Activated naive CD8-positive, alpha-beta T cell treated with anti-CD3 and anti-CD28 coated beads, Interleukin-2, amount 10 ng/mL, durations not matched to agents 7 days and 5 days (primary cell): ENCODE results near the gene ANXA3. TPM values are rescaled to one million over a fixed set of nuclear protein-coding genes. Genes with fewer than 3 reads are reported as not detected.

Experiments
- ATAC-seq: fragments of 150-1000 bp; cut with Tn5 transposase; one replicate; pipeline ENCODE4 v1.10.0; 2021; ENCODE audit warnings: low read depth, moderate library complexity
- POLR2A ChIA-PET: fragments of 350-600 bp; sonication (Branson Sonifier 250); formaldehyde crosslinking; loops from one replicate; lab custom pipeline; 2021; ENCODE audit warnings: antibody characterized with exemption; lab: Charles Lee
- DNase-seq: peaks from one replicate; pipeline ENCODE4 v3.0.0; 2021
- H3K27ac Mint-ChIP-seq: one replicate; pipeline ENCODE4 v1.8.0; 2022; ENCODE audit warnings: mild to moderate bottlenecking, mixed read lengths
- H3K27me3 Mint-ChIP-seq: one replicate; pipeline ENCODE4 v1.8.0; 2022; ENCODE audit warnings: mild to moderate bottlenecking, moderate library complexity, mixed read lengths
- H3K36me3 Mint-ChIP-seq: one replicate; pipeline ENCODE4 v1.8.0; 2021; ENCODE audit warnings: mild to moderate bottlenecking, mixed read lengths
- H3K4me1 Mint-ChIP-seq: one replicate; pipeline ENCODE4 v1.8.0; 2021; ENCODE audit warnings: mixed read lengths
- H3K4me3 Mint-ChIP-seq: one replicate; pipeline ENCODE4 v1.8.0; 2022; ENCODE audit warnings: mild to moderate bottlenecking, moderate library complexity, mixed read lengths
- H3K9me3 Mint-ChIP-seq: one replicate; pipeline ENCODE4 v1.8.0; 2021; ENCODE audit warnings: mixed read lengths
- total RNA-seq, 2 experiments: library from RNA; stranded (reverse); gene quantifications; one replicate each; pipeline ENCODE4 v1.2.3, GENCODE V29; 2021

ANXA3 gene
- total RNA-seq, 2 experiments from 2014 or later: 5.1 to 5.6 TPM

DNA sequence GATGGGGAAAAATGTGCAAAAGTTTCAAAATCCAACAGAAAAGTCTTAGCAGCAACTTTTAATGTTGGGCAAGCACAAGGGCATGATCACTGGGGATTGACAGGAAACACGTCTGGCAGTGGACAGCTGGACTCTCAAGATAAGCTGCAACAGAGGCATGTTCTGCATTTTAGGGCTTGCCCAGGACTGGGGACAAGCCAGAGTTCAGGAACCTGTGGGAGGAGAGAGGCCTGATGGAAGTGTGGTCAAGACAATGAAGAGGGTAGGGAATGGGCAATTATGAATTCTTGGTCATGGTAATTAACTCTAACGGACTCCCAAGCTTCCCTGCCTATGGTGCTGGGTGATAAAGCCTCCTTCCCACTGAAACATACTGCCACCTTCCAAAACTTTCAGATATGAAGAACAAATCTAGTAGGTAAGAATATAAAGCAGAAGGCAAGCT lies 48.4 kb downstream of the ANXA3 start:
- Mint-ChIP-seq H3K27ac (no peak overlapping the region), H3K9me3 (no peaks in the 10 kb centered on the region), H3K4me3 (no peak overlapping the region), H3K27me3 (no peaks in the 10 kb centered on the region), H3K36me3 (peaks cover 22% of the 10 kb centered on the region), H3K4me1 (no peaks in the 10 kb centered on the region)
- DNase-seq (no peak), ATAC-seq (no peak)
- POLR2A ChIA-PET: no interaction called here

DNA sequence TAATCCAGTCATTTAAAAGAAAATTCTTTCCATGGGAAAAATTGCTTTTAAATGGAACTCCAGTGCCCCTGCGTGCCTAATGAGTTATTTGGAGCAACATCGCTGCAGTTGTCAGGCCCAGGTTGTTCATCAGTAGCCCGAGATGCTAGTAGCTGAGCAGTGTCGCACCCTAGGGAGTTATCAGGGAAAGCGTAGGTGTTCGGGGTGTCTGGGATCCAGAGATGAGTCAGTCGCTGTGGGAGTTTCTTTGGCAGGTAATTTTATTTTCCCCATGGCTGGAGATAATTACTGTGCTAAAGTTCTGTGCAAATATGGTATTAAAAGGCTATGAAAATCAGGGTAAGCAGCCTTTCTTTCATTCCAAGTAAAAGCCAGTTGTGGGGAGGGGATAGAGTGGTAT lies 49.4 kb downstream of the ANXA3 start:
- no peaks in the 10 kb centered on the region for H3K4me1 Mint-ChIP-seq
- peaks cover 22% of the 10 kb centered on the region for H3K36me3 Mint-ChIP-seq
- no peak overlapping the region for H3K27ac Mint-ChIP-seq
- H3K4me3 Mint-ChIP-seq: no peak overlapping the region
- H3K9me3 Mint-ChIP-seq: no peaks in the 10 kb centered on the region
- no peaks in the 10 kb centered on the region for H3K27me3 Mint-ChIP-seq
- POLR2A ChIA-PET: no interaction called here
- no peak for ATAC-seq
- DNase-seq: no peak

DNA sequence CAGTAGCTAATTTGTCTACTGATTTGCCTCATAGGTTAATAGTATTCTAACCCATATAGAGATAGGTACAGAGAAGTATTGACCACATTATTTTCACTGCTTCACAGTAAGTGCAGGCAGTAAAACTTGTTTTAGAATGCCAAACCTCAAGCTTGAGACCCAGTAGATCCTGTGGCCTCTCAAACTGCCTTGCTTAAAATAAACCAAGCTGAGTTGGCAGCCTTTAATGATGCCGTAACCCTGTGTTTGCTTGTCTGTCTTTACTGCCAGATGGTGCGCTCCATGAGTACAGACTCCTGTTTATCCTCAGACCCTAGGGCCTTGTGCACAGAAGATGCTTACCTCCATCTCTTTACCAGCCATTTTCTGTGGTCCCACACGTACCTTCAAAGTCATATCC lies 50.8 kb downstream of the ANXA3 start:
- Mint-ChIP-seq H3K4me3 (no peak overlapping the region), H3K36me3 (peaks cover 22% of the 10 kb centered on the region), H3K9me3 (no peaks in the 10 kb centered on the region), H3K27me3 (no peaks in the 10 kb centered on the region), H3K27ac (no peak overlapping the region), H3K4me1 (no peaks in the 10 kb centered on the region)
- ATAC-seq: no peak
- POLR2A ChIA-PET: interaction anchor here (0.7 kb wide), 1 partner anchor 9 kb away, joined by 4 read pairs; no protein-coding TSS in a partner anchor
- DNase-seq: no peak

DNA sequence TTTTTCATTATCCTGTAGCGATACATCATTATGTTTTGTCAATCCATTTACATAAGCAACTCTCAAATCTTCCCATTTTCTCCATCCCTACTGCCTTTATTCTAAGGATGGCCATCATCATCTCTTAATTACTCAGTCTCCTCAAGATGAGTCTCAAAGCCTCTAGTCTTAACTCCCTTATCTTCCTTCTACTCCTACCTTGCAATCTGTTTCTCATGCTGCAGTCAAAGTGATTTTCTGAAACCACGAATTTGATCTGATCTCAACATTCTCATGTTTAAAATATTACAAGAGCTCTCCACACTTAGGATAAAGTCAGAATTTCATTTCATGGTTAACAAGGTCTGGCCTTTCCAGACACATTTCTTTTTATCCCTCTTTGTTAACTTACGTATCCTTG lies 51.8 kb downstream of the ANXA3 start:
- DNase-seq (no peak), ATAC-seq (no peak)
- no peak overlapping the region for H3K4me3 Mint-ChIP-seq
- H3K27ac Mint-ChIP-seq: no peak overlapping the region
- no peaks in the 10 kb centered on the region for H3K9me3 Mint-ChIP-seq
- no peaks in the 10 kb centered on the region for H3K4me1 Mint-ChIP-seq
- POLR2A ChIA-PET: no interaction called here
- H3K36me3 Mint-ChIP-seq: peaks cover 18% of the 10 kb centered on the region
- H3K27me3 Mint-ChIP-seq: no peaks in the 10 kb centered on the region

DNA sequence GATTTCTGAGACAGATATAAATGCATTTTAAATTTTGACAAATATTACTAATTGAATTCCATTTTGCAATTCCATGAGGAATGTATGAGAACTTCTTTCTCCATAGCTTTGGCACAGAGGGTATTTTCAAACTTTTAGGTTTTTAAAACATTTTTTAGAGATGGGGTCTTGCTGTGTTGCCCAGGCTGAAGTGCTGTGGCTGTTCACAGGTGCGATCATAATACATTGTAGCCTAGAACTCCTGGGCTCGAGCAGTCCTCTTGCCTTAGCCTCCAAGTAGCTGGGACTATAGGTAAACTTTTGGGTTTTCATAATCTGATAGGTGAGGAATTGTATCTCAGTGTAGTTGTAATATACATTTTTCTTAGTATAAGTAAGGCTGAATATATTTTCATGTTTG lies 53.4 kb downstream of the ANXA3 start:
- peaks cover 19% of the 10 kb centered on the region for H3K36me3 Mint-ChIP-seq
- H3K27me3 Mint-ChIP-seq: no peaks in the 10 kb centered on the region
- ATAC-seq: no peak
- no peak overlapping the region for H3K4me3 Mint-ChIP-seq
- no peaks in the 10 kb centered on the region for H3K9me3 Mint-ChIP-seq
- no peaks in the 10 kb centered on the region for H3K4me1 Mint-ChIP-seq
- POLR2A ChIA-PET: no interaction called here
- DNase-seq: no peak
- H3K27ac Mint-ChIP-seq: no peak overlapping the region

DNA sequence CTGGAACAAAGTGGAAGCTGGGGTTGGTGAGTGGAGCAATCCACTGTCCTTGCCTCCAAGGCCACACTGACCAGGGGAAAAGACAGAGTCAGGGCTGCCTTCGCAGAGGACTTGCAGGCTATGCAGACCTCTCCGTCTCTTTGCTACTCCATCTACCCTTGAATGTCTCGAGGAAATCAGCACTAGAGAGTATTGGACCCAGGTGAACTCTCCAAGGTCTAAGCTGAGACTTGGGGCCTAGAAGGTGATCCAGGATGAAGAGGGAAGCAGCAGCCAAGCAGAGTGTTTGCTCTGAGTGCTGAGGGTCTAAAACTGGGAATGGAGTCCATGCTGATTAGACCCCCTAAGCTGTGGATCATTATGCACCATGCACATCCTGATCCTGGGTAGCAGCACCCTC lies 54.5 kb downstream of the ANXA3 start:
- Mint-ChIP-seq H3K36me3 (peaks cover 17% of the 10 kb centered on the region), H3K4me3 (no peak overlapping the region), H3K9me3 (no peaks in the 10 kb centered on the region), H3K27ac (no peak overlapping the region), H3K27me3 (no peaks in the 10 kb centered on the region), H3K4me1 (peaks cover 8% of the 10 kb centered on the region)
- no peak for ATAC-seq
- no peak for DNase-seq
- POLR2A ChIA-PET: no interaction called here

DNA sequence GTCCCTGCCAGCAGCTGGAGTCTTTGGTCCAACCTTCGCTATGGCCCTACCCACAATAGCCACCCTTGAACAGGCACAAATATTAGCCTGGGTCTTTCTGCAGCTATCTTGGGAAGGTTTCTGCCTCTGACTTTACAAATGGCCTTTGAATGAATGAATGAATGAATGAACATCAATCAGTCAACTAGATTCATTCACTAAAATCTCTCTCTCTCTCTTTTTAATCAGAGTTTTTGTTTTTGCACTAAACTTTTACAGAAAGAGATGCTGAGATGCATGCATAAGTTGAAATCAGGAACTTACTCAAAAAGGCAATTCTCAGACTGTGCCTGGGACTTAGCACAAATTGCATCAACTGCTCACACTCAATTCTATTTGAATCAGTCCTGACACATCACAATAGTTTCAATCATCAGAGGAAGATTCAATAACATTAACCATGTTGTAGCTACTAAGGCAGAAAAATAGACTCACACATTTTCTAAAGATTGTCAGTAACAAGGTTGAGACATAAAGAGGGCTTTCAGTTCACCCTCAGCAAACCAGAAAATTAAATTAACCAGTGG lies 55.0 kb downstream of the ANXA3 start:
- POLR2A ChIA-PET: no interaction called here
- H3K27ac Mint-ChIP-seq: no peak overlapping the region
- no peak overlapping the region for H3K4me3 Mint-ChIP-seq

DNA sequence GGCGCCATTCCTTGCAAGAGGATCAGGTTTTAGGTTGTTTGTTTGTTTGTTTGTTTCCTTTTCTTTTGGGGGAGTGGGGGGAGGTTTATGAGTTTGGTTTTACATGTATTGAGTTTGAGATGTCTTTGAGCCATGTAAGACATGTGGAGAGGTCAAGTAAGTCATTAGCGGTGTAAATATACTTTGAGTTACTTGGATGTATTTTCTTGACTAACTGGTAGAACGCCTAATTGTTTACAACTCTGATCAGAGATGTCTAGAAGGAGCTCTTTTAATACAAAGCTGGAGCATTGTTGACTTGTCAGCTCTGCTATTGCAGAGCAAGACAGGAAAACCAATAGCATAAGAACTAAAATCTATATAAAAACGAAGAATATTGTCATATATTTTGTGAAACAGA lies 57.1 kb downstream of the ANXA3 start:
- Mint-ChIP-seq H3K36me3 (peaks cover 4% of the 10 kb centered on the region), H3K4me1 (peaks cover 28% of the 10 kb centered on the region), H3K9me3 (no peaks in the 10 kb centered on the region), H3K27me3 (no peaks in the 10 kb centered on the region), H3K27ac (no peak overlapping the region), H3K4me3 (no peak overlapping the region)
- DNase-seq (no peak), ATAC-seq (no peak)
- POLR2A ChIA-PET: no interaction called here

More for the DNA sequence above, 55.0 kb downstream of the ANXA3 start:
- H3K9me3 Mint-ChIP-seq: no peaks in the 10 kb centered on the region
- no peaks in the 10 kb centered on the region for H3K27me3 Mint-ChIP-seq
- peaks cover 9% of the 10 kb centered on the region for H3K4me1 Mint-ChIP-seq
- H3K36me3 Mint-ChIP-seq: peaks cover 17% of the 10 kb centered on the region
- ATAC-seq (no peak), DNase-seq (no peak)

DNA sequence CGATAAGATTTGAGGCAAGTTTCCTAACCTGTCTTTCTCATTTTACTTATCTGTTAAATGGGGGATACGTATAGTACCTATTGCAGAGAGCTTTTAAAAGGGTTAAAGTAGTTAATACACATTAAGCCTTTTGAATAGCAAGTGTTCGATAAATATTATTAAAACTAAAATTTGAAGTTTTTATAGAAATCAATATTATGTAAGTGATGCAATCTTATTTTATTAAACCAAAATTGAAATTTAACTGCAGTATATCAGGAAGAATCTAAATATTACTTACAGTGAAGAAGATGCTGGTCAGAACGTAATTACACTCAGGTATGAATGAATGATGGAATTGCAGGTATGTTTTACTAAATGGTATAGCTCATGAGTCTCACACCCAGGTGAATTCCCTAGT lies 58.0 kb downstream of the ANXA3 start:
- Mint-ChIP-seq H3K4me1 (peaks cover 33% of the 10 kb centered on the region), H3K27me3 (no peaks in the 10 kb centered on the region), H3K36me3 (peaks cover 3% of the 10 kb centered on the region), H3K27ac (no peak overlapping the region), H3K9me3 (no peaks in the 10 kb centered on the region), H3K4me3 (no peak overlapping the region)
- POLR2A ChIA-PET: no interaction called here
- DNase-seq: no peak
- no peak for ATAC-seq

DNA sequence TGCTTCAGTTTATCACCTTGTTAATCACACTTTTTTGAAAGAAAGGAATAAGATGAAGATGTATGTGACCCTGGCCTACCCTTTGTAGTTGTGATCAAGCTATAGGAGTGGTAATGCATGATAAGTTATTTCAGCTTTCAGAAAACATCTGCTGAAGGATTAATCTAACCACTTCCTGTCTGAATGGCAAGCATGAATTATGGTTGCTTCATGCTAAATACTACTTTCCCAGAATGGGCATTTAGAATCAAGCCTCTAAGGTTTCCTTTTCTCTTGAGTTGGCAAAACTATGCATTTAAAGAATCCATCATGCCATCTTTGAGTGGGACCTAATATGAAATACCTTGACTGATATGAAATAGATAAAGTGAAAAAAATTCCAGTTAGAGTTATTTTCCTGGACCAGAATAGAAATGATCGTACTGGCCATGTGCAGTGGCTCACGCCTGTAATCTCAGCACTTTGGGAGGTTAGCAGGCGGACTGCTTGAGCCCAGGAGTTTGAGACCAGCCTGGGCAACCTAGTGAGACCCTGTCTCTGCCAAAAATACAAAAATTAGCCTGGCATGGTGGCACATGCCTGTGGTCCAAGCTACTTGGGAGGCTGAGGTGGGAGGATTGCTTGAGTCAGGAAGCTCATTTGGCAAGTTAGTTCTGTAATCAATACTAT lies 59.1 kb downstream of the ANXA3 start:
- Mint-ChIP-seq H3K9me3 (no peaks in the 10 kb centered on the region), H3K36me3 (peaks cover 3% of the 10 kb centered on the region), H3K27me3 (no peaks in the 10 kb centered on the region), H3K4me1 (peaks cover 33% of the 10 kb centered on the region), H3K4me3 (peak overlapping the region; percentile 36), H3K27ac (peak overlapping the region; percentile 62)
- ATAC-seq: peak; percentile 69
- no peak for DNase-seq
- POLR2A ChIA-PET: interaction anchor here (0.6 to 0.9 kb wide), 3 partner anchors 8 to 166 kb away, joined by 3 to 5 read pairs (median 4); partner anchors contain the start of gene BMP2K

DNA sequence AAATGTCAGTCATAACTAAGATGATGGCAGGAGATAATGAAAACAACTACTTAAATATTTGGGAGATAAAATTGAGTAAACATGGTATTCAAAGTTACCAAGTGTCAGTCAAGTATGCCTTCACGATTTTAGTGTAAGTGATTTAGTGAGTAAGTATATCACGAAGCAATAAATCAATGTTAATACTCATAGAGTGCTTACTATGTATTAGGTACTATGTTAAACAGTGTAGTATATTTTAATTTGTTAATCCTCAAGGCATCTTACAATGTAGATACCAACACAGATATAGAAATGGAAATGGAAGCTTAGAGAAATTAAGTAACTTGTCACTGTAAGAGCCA lies 59.6 kb downstream of the ANXA3 start:
- peaks cover 3% of the 10 kb centered on the region for H3K36me3 Mint-ChIP-seq
- POLR2A ChIA-PET: interaction anchor here (0.6 kb wide), 2 partner anchors 9 to 71 kb away, joined by 4 to 5 read pairs; no protein-coding TSS in a partner anchor
- H3K9me3 Mint-ChIP-seq: no peaks in the 10 kb centered on the region
- H3K4me1 Mint-ChIP-seq: peaks cover 33% of the 10 kb centered on the region
- no peak for ATAC-seq
- H3K4me3 Mint-ChIP-seq: peak overlapping the region; percentile 36
- no peaks in the 10 kb centered on the region for H3K27me3 Mint-ChIP-seq
- DNase-seq: no peak
- H3K27ac Mint-ChIP-seq: peak overlapping the region; percentile 62

DNA sequence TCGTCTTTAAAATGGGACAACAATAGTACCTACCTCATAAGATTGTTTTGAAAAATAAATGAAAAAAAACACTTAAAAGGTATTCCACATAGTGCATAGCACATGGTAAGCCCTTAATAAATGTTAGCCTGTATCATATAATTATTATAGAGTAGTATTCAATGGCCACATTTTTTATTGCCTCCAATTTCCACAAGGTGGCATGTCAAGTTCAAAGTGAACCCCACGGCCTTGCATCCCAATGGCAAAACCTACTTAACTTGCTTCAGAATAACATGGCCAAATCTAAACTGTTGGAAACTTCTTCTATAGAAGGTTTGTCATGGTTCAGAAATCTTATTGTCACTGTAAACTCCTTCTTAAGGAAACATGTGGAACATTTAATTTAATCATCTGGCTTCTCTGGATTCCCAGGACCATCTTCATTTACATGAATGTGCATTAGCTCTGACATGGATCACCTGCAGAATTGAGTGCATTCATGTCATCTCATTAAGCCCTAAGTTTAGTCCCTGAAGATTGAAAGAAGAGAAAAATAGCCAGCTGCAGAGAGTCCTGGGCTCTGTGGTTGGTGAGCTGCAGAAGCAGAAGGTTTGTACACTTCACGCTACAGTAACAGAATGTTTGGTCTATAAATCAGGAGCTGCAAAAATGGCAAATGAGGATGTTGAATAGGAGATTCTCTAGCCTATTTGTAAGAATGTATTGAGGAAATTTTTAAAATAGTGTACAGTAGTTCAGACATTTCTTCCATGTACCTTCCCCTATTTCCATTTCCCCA lies 61.0 kb downstream of the ANXA3 start:
- Mint-ChIP-seq H3K36me3 (peaks cover 3% of the 10 kb centered on the region), H3K4me3 (no peak overlapping the region), H3K4me1 (peaks cover 34% of the 10 kb centered on the region), H3K9me3 (no peaks in the 10 kb centered on the region), H3K27me3 (no peaks in the 10 kb centered on the region), H3K27ac (peak overlapping the region; percentile 32)
- POLR2A ChIA-PET: interaction anchor here (1.8 to 2.0 kb wide), 2 partner anchors 164 to 327 kb away, joined by 5 to 9 read pairs; partner anchors contain the start of gene PAQR3
- no peak for ATAC-seq
- no peak for DNase-seq

DNA sequence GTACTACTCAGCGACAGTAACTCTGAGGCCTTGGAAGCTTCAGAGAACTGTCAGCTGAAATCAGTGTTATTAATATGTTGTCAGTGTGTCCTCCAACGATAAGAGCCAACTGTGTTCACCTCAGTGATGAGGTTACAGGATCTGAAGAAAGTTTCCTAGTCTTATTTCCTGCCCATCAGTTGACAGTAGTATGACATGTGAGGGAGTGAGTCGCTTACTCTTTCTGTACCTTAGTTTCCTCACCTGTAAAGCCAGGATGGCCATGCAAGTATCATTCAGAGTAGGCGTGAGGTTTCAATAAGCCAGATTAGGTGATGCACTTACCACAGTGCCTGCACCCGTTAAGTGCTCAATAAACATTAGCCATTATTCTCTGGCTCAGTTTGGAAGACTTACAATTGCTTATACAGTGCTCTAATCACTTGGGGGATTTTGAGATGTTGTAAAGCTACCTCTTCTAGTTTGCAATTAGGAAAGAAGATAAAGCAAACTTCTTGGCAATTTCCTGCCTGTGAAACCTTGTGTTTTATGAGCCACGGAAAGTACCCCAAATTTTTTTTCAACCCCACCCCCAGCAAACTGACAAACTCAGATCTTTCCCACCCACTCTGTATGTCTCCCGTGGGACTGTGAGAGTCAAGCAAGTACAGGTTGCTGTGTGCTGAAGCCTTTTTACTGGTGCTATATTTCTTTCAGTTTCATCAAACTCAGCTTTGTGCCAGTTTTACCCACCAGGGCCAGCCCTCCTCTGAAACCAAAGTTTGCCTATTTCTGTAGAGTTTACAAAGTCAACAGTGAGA lies 62.2 kb downstream of the ANXA3 start:
- ATAC-seq (peak; percentile 61), DNase-seq (no peak)
- peak overlapping the region; percentile 51 for H3K27ac Mint-ChIP-seq
- H3K9me3 Mint-ChIP-seq: no peaks in the 10 kb centered on the region
- no peaks in the 10 kb centered on the region for H3K27me3 Mint-ChIP-seq
- H3K36me3 Mint-ChIP-seq: peaks cover under 1% of the 10 kb centered on the region
- H3K4me1 Mint-ChIP-seq: peaks cover 36% of the 10 kb centered on the region
- POLR2A ChIA-PET: interaction anchor here (1.1 to 2.0 kb wide), 4 partner anchors 9 to 325 kb away, joined by 4 to 9 read pairs (median 4); partner anchors contain the start of gene PAQR3
- H3K4me3 Mint-ChIP-seq: peak overlapping the region; percentile 22
